ENCODE measurements around the gene MATCAP1.

MATCAP1 gene

GRCh38 chr16:67183627-67184452 is at the start of gene MATCAP1:
TSS of gene MATCAP1 (minus strand) at chr16:67183963. CDS start at chr16:67180610, 3,353 bp downstream.
- DNase-seq: peak; percentile 97

- no peak for DNase-seq
These were observed 47.3 kb upstream of the MATCAP1 start for GRCh38 chr16:67230809-67231660.

DNA sequence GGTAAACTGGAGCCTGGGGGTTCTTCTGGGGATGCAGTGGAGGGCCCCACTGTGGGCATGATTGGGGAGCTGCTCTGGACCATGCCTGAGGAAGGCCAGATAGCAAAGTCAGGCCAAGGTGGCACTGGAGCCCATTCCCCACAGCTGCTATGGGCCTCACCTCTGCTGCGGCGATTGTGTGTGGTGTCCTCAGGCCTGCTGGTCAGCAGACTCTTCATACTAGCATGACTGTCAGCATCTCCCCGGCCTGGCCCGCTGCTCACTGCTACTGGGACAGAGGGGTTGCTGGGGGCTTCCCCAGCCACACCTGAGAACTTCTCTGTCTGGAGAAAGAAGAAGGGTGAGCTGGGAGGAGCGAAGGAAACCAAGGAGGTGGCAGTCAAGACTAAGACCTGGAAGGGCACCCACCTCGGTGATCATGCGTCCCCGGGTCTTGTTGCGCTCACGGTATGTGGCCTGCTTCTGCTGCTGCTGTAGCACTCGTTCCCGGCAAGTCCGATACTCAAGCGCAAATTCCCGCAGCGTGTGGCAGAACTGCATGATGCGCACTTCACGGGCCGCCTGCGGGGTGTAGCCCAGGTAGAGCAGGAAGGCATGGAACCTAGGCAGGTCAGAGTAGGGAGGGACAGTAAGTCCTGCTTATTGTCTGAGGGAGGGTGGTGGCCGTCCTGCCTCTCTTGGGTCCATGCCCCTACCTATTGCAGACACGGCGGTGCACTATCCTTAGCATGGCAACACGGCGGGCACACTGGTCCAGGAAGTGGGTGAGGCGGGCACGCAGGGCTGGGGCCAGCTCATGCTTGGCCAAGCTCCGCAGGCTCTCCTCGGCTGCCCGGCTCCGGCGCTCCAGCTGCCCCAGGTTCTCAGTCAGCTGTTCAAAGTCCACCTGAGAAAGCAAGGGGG is 46.4 kb upstream of the MATCAP1 start:
- no peak for DNase-seq

DNA sequence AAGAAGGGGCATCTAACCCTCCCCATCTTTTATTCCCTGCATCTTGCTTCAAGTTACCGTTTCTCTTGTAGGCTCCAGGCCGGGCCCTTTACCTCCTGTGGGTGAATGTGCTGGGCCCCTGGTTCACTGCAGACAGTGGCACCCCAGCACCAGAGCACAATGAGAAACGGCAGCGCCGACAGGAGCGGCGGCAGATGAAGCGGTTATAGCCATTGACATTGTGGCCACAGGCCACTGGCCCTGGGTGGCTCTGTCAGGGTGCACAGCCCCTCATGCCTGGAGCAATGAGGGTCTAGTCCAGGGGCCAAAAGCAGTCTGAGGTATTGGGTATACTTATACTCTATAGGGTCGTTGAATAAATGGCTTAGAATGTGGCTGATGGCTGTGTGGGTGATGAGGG is 45.1 kb upstream of the MATCAP1 start:
- DNase-seq: no peak

DNA sequence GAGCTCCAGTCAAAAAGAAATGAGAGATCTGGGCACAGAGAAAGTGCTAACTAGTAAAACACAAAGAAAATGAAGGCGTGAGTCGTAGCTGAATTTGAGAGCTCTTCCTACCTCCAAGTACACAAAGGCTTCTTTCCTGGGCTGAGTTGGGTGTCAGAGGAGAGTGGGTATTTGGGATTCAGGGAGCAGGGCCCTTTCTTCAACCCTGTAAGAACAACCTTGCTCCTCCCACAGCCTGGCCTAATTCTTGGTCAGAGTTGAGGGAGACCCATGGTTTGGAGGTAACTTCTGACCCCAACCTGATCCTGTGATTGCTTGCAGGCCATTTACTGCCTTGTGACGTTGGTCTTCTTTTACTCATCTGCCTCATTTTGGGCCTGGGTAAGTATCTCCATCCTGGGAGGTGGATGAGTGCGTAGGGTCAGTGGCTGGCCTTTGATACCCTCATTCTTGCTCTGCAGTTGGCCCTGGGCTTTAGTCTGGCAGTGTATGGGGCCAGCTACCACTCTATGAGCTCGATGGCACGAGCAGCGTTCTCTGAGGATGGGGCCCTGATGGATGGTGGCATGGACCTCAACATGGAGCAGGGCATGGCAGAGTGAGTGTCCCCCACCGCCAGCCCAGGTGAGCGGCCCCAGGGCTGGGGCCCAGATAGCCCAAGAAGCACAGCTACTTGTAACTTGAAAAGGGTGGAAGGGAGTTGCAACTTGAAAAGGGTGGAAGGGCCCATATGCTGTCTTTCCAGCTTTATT is 44.4 kb upstream of the MATCAP1 start:
- DNase-seq: no peak

- no peak for DNase-seq
These were observed 43.8 kb upstream of the MATCAP1 start for GRCh38 chr16:67227567-67227921.

GRCh38 chr16:67226804-67227566 is 43.2 kb upstream of the MATCAP1 start, which contains the start of gene TMEM208:
TSS of gene TMEM208 (plus strand) at chr16:67227130. CDS start at chr16:67227219, 89 bp downstream.
- peak; percentile 97 for DNase-seq

- no peak for DNase-seq
These were observed 42.6 kb upstream of the MATCAP1 start for GRCh38 chr16:67226295-67226803.

- no peak for DNase-seq
These were observed 40.2 kb upstream of the MATCAP1 start for GRCh38 chr16:67223992-67224391.

- DNase-seq: no peak
These were observed 33.1 kb upstream of the MATCAP1 start for GRCh38 chr16:67216612-67217490.

DNA sequence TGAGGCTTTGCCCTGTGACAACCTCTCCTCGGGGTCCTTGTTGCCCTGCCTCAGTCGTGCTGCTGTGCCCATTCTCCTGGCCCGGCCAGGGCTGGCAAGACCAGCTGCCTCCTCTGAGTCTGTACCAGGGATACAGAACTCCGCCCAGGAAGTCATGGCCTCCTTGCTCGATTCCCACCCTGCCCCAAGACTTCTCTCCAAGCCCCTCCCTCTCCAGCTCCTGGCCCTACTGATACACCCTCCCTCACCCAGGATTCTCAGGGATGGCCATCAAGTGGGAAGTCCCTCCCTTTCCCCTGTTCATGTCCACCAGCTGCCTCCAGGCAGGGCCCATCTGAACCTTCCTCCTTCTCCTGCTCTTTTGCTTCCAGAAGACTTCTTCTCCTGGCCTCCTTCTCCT is 31.9 kb upstream of the MATCAP1 start:
- no peak for DNase-seq

DNA sequence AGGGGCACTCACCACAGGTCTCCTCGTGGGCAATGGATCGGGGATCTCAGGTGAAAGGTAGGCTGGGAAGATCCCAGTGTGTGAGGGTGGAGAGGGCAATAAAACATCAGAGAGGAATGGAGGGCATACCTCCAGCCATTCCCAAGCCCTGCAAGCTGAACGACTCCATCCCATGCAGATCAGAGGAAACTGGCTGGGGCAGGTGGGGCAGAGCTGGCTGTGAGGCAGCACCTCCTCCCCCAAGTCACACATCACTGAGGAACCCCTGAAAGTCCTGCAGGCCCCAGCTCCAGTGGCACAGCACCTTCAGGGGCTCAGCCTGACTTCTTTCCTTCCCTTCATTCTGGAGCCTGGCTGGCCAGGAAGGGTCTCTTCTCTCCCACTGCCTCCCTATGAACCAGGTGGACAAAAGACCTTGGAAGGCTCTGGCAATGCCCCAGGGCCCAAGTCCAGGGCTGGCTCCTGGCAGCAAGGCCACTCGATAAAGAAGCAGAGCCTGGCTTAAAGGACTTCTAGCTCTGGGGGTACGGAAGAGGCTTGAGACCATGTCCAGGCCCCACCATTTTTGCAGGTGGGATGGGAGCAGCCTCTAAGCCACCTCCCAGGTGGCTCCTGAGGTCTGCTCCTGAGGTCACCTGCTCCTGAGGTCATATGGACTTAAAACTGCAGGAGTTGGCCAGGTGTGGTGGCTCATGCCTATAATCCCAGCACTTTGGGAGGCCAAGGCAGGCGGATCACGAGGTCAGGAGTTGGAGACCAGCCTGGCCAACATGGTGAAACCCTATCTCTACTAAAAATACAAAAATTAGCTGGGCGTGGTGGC is 29.6 kb upstream of the MATCAP1 start:
- no peak for DNase-seq

GRCh38 chr16:67212766-67213165 is 29.0 kb upstream of the MATCAP1 start:
- DNase-seq: no peak

GRCh38 chr16:67211674-67212073 is 27.9 kb upstream of the MATCAP1 start:
- DNase-seq: no peak

DNA sequence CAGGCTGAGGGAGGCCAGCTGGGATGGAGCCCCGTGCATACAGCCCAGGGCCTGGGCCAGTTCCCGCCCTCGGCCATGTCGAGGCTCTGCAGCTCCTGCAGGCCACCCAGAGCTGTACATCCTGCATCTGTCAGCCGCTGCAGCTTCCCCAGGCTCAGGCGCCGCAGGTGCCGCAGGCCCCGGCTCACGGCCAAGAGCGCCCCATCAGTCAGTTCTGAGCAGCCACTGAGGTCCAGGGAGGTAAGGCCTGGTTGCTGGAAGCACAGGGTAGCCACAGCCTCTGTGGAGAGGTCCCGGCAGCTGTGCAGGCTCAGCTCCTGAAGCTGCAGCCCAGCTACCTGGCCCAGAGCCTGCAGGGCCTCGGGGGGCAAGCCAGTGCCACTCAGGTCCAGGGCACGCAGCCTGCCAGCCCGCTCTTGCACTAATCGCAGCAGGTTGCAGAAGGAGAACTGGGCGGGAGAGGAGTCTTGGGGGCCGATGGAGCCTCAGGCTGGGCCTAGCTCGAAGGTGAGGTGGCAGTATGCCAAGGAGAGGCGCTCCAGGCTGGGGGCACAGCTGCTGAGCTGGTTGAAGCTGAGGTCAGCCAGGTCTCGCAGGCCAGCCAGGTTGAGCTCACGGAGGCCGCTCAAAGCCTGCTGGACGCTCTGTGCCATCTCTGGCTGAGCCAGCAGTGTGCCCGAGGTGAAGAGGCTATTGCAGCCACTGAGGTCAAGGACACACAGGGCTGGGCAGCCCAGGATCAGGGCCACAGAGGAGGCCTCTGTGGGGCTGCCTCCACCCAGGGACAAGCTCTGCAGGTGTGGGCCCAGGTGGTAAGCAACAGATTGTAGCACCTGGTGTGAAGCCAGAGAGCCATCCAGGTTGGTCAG is 26.5 kb upstream of the MATCAP1 start:
- no peak for DNase-seq

DNA sequence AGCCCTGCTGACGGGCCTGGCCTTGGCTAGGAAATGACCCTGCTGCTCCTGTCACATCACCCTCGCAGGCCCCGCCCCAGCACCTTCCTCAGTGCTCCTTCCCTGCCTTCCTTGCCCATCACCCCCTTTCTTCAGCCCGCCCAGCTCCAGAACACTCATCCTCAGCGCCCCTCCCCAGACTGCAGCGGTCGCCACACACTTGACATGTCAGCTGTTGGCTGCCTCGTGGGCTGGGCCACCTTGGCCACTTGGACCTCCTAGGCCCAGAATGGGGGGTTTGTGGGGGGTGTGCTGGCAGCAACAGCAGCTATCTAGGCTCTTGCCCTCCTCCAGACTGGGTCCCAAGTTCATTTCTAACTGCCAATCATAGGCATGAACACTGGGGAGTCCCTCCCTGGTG is 25.8 kb upstream of the MATCAP1 start:
- DNase-seq: no peak

DNA sequence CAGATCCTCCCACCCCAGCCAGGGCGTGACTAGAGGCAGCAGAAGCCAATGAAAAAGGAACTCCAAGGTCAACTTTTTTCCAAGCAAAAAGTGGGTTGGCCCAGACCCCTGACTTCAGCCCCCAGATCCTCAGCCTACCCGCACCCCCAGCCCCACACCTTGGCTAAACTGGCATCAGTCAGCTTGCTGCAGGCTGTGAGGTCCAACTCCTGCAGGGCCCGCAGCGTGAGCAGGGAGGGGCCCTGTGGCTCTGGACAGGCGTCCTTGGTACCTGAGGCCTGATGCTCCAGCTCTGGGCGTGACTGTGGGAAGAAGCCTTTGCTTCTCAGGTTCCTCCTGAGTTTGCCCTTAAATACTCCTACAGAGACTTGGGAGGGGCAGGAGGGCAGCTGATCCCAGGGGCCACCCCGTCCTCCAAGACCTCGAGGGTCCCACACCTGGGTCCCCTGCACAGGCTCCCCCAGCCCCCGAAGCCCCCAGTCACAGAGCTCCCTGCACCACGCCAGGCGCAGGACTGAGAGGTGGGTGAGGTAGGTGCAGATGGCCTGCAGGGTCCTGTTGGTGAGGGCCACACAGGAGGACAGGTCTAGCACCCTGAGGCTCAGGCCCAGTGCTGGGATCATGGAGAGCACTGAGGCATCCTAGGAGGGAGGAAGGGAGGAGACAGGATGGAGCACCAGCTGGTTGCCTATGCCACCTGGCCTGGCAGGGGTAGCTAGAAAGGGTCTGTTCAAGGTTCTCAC is 24.6 kb upstream of the MATCAP1 start:
- DNase-seq: no peak
